DOHH2 (cell line): ENCODE results near the gene TOMM40.

Source experiments
- CTCF ChIP-seq: fragments of 200-600 bp; sonication (generic); IDR thresholded peaks from one replicate; pipeline ENCODE4 v1.5.1; 2014; ENCODE audit warnings: antibody characterized with exemption, mild to moderate bottlenecking, low read depth, low read length; ENCODE audit not compliant: poor library complexity, severe bottlenecking
- EZH2phosphoT487 ChIP-seq: fragments of 200-600 bp; sonication (generic); IDR thresholded peaks from 2 replicates; pipeline ENCODE4 v1.6.1; 2017; ENCODE audit warnings: borderline replicate concordance, mild to moderate bottlenecking, antibody characterized with exemption, low read length, moderate library complexity, mixed read lengths

- no peak for TF ChIP-seq CTCF
- no peak for TF ChIP-seq EZH2phosphoT487
Observed at GRCh38 chr19:44850641-44851109, 40.4 kb upstream of the TOMM40 start.
